ENCODE measurements around the gene ARMC2. TPM values are rescaled to one million over a fixed set of nuclear protein-coding genes. Genes with fewer than 3 reads are reported as not detected.
"Not testable (repeated sequence)": the region's sequence is repeated elsewhere in the genome, so short reads cannot be mapped to it uniquely, and the experiment has no call there.

The ARMC2 gene
- total RNA-seq, 1 donor from 2014 or later, result 6.9 TPM

DNA sequence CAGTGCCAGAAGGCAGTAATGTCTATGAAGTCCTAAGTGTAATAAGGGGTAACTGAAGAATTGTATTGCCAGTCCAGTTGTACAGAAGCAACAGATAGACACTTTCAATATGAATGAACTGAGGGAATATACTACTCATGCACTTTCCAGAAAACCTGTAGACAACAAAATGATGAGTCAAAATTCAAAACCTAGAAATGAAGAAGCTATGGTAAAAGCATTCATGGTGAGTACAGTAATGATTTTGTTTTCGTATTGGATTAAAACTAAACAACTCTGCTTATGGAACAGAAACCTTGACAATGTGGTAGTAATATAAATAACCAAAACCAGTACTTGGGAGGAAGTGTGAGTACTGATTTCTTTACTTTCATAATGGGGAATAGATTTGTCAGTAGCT, 35.0 kb downstream of the ARMC2 start:
- H3K27me3 Mint-ChIP-seq (ENCODE audit: unreplicated experiment), result peaks cover 3% of the 10 kb centered on the region
- H3K36me3 Mint-ChIP-seq (ENCODE audit: unreplicated experiment), result no peaks in the 10 kb centered on the region
- H3K4me1 Mint-ChIP-seq (ENCODE audit: low read depth, unreplicated experiment), result peaks cover 2% of the 10 kb centered on the region
- H3K27ac Mint-ChIP-seq (ENCODE audit: unreplicated experiment), result no peak overlapping the region
- DNase-seq, result no peak
- no peak overlapping the region for H3K4me3 Mint-ChIP-seq (ENCODE audit: unreplicated experiment)
- no peaks in the 10 kb centered on the region for H3K9me3 Mint-ChIP-seq (ENCODE audit: unreplicated experiment)
- TF ChIP-seq, protein P1, sequence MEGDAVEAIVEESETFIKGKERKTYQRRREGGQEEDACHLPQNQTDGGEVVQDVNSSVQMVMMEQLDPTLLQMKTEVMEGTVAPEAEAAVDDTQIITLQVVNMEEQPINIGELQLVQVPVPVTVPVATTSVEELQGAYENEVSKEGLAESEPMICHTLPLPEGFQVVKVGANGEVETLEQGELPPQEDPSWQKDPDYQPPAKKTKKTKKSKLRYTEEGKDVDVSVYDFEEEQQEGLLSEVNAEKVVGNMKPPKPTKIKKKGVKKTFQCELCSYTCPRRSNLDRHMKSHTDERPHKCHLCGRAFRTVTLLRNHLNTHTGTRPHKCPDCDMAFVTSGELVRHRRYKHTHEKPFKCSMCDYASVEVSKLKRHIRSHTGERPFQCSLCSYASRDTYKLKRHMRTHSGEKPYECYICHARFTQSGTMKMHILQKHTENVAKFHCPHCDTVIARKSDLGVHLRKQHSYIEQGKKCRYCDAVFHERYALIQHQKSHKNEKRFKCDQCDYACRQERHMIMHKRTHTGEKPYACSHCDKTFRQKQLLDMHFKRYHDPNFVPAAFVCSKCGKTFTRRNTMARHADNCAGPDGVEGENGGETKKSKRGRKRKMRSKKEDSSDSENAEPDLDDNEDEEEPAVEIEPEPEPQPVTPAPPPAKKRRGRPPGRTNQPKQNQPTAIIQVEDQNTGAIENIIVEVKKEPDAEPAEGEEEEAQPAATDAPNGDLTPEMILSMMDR (IDR thresholded peaks at IDR 0.05; ENCODE audit: partially characterized antibody, unreplicated experiment), result no peak

DNA sequence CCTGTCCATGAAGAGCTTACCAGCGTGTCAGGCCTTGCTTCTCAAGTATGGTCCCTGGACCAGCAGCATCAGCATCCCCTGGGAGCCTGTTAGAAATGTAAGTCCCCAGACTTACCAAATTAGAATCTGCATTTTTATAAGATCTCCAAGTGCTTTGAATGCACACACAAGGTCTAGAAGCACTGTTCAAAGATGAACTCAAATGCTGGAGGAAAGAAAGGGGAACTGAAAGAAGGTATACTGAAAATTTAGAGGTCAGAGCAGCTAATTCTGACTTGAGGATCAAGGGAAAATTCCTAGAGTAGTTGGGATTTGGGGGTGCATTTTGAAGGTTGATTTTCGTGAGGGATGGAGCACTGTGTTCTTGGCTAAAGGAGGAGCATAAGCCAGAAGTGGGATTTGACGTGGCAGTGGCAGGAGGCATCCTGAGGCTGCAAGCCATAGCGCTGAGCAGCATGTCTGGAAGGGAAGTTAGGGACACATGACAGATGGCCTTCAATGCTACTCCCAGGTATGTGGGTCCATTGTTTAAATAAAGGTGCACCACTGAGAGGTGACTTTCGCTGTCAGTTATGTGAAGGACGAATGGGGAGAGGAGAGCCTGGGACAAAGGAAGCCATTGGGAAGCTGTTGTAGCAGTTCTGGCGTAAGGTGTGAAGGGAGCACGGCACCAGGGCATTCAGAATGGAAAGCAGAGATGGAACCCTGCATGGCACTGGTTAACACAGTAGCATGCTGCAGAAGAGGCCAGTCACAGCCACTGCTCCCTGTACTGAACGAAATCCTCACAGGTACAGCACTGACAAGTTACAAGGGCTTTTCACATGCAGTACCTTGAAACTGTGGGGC, 36.2 kb downstream of the ARMC2 start:
- Mint-ChIP-seq H3K9me3 (ENCODE audit: unreplicated experiment) (no peaks in the 10 kb centered on the region), H3K36me3 (ENCODE audit: unreplicated experiment) (no peaks in the 10 kb centered on the region), H3K27me3 (ENCODE audit: unreplicated experiment) (peaks cover 3% of the 10 kb centered on the region), H3K4me1 (ENCODE audit: low read depth, unreplicated experiment) (peaks cover 2% of the 10 kb centered on the region), H3K4me3 (ENCODE audit: unreplicated experiment) (no peak overlapping the region), H3K27ac (ENCODE audit: unreplicated experiment) (no peak overlapping the region)
- TF ChIP-seq, protein P1 (IDR thresholded peaks at IDR 0.05; ENCODE audit: partially characterized antibody, unreplicated experiment), result no peak
- no peak for DNase-seq

DNA sequence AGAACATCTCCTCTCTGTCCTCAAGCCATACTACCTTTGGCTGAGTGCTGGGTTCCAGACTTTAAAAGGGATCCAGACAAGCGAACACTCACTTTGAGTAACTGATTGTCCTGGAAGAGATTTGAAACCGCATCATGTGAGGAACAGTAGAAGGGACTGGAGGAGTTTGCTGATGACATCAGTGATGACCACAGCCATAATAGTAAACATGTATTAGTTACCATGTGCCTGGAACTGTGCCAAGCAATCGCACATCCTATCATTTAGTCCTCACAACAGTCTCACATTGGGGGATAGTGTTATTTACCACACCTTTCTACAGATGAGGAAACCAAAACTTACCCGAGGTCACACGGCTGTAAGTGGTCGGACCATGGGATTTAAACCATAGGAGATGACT, 39.8 kb downstream of the ARMC2 start:
- Mint-ChIP-seq H3K4me3 (ENCODE audit: unreplicated experiment) (no peak overlapping the region), H3K27me3 (ENCODE audit: unreplicated experiment) (peaks cover 3% of the 10 kb centered on the region), H3K36me3 (ENCODE audit: unreplicated experiment) (no peaks in the 10 kb centered on the region), H3K4me1 (ENCODE audit: low read depth, unreplicated experiment) (peaks cover 2% of the 10 kb centered on the region), H3K9me3 (ENCODE audit: unreplicated experiment) (no peaks in the 10 kb centered on the region), H3K27ac (ENCODE audit: unreplicated experiment) (no peak overlapping the region)
- TF ChIP-seq, protein P1 (IDR thresholded peaks at IDR 0.05; ENCODE audit: partially characterized antibody, unreplicated experiment), result no peak
- DNase-seq, result no peak

DNA sequence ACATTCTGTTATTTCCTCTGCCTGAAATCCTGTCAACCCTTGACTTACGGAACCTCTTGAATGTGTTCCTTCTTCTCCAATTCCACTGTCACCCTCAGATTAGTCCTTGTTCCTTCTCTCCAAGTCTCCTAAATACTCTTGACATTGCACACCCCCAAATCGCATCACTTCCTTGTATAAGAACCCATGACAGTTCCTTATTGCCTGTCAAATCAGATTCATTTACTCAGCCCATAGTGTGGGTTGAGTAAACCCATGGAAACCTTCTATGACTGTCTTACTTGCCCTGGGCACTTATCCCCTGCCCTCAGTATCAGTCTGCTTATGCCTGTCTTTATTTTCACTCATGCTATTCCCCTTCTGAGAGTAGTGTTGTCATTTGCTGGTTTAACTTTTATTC, 40.5 kb downstream of the ARMC2 start:
- no peak for DNase-seq
- peaks cover 2% of the 10 kb centered on the region for H3K4me1 Mint-ChIP-seq (ENCODE audit: low read depth, unreplicated experiment)
- H3K4me3 Mint-ChIP-seq (ENCODE audit: unreplicated experiment), result no peak overlapping the region
- H3K27me3 Mint-ChIP-seq (ENCODE audit: unreplicated experiment), result peaks cover 3% of the 10 kb centered on the region
- H3K9me3 Mint-ChIP-seq (ENCODE audit: unreplicated experiment), result no peaks in the 10 kb centered on the region
- no peaks in the 10 kb centered on the region for H3K36me3 Mint-ChIP-seq (ENCODE audit: unreplicated experiment)
- TF ChIP-seq, protein P1 (IDR thresholded peaks at IDR 0.05; ENCODE audit: partially characterized antibody, unreplicated experiment), result no peak
- H3K27ac Mint-ChIP-seq (ENCODE audit: unreplicated experiment), result no peak overlapping the region

DNA sequence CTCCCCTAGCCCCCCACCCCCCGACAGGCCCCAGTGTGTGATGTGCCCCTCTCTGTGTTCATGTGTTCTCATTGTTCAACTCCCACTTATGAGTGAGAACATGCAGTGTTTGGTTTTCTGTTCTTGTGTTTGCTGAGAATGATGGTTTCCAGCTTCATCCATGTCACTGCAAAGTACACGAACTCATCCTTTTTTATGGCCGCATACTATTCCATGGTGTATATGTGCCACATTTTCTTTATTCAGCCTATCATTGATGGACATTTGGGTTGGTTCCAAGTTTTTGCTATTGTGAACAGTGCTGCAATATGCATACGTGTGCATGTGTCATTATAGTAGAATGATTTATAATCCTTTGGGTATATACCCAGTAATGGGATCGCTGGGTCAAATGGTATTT, 42.7 kb downstream of the ARMC2 start:
- not testable (repeated sequence) for H3K27me3 Mint-ChIP-seq (ENCODE audit: unreplicated experiment); H3K4me3 Mint-ChIP-seq (ENCODE audit: unreplicated experiment); DNase-seq; H3K36me3 Mint-ChIP-seq (ENCODE audit: unreplicated experiment); H3K9me3 Mint-ChIP-seq (ENCODE audit: unreplicated experiment); H3K4me1 Mint-ChIP-seq (ENCODE audit: low read depth, unreplicated experiment); H3K27ac Mint-ChIP-seq (ENCODE audit: unreplicated experiment)

Data from glutamatergic neuron (in vitro differentiated cells).